8988T (cell line): ENCODE measurements around the gene SLC25A30.
A peak's percentile ranks its signal among the peaks of the same experiment; 100 is the strongest.
"Not testable (repeated sequence)": the region's sequence is repeated elsewhere in the genome, so short reads cannot be mapped to it uniquely, and the experiment has no call there.

Source experiments
- DNase-seq: peaks from one replicate; pipeline ENCODE4 v3.0.0; 2011

Gene SLC25A30

DNA sequence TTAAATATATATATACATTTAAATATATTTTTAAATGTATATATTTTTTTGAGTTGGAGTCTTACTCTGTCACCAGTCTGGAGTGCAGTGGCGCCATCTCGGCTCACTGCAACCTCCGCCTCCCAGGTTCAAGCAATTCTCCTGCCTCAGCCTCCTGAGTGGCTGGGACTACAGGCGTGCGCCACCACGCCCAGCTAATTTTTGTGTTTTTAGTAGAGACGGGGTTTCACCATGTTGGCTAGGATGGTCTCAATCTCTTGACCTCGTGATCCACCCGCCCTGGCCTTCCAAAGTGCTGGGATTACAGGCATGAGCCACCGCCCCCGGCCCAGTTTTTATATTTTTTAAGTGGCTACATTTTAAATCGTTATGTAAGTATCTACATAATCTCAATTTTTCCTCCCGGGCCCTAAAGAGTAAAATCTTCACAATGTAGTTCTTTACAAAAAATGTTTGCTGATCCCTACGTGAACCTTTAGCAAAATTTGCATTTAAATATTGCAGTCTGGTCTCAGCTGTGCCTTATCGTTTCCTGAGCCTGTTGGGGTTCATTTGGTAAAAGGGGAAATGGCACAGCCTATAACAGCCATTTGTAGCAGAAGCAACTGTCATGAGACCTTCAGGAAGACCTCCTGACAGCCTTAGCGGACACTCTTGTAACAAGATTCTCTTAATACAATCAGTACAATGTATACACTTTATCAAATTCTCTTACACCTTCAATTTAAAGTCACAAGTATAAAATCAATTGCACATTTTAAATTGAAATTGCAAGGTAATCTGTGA lies 8.1 kb upstream of the SLC25A30 start:
- DNase-seq, result not testable (repeated sequence)

DNA sequence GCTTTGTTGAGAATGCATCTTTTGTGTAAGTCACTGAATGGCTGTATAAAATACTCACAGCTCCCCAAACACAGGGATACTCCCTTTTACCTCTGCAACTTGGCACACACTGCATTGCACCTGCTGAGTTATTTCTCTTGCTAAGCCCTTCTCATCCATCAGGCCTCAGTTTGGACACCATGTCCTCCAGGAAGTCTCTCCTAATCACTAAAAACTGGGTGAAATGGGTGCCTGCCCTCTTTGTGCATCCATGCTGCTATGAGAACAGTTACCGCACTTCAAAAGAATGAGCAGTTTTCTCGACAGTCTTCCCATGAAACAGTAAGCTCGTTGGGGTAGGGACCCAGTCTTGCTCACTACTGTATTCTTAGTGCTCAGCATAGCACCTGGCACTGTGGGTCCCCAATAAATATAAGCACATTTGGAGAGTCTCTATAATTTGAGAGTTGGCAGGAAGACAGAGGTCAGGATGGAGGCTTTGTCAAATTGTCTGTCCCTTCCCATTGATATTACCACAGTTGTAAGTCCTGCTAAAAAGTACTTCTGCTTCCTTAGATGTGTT lies 4.6 kb upstream of the SLC25A30 start:
- DNase-seq, result no peak

DNA sequence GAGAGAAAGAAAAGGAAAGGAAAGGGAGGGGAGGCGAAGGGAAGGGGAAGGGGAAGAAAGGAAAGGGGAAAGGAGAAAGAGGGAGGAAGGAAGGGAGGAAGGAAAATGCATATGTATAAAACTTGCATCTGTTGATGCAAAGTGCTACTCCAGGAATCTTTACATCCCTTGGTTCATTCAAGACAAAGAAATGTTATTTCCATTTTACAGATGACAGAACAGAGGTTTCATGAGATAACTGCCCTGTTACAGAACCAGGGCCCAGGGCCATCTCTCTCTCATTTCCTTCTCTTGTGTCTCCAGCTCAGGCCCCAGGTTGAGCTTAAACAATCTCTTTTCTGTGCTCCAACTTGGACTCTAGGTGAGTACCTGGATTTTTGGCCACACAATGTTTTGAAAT lies 1.8 kb upstream of the SLC25A30 start:
- DNase-seq, result no peak

DNA sequence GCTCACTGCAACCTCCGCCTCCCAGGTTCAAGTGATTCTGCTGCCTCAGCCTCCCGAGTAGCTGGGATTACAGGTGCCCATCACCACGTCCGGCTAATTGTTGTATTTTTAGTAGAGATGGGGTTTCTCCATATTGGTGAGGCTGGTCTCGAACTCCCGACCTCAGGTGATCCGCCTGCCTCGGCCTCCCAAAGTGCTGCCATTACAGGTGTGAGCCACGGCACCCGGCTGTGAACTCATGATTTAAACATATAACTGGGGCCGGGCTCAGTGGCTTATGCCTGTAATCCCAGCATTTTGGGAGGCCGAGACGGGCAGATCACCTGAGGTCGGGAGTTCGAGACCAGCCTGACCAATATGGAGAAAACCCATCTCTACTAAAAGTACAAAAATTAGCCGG lies 1.2 kb upstream of the SLC25A30 start:
- DNase-seq, result not testable (repeated sequence)

DNA sequence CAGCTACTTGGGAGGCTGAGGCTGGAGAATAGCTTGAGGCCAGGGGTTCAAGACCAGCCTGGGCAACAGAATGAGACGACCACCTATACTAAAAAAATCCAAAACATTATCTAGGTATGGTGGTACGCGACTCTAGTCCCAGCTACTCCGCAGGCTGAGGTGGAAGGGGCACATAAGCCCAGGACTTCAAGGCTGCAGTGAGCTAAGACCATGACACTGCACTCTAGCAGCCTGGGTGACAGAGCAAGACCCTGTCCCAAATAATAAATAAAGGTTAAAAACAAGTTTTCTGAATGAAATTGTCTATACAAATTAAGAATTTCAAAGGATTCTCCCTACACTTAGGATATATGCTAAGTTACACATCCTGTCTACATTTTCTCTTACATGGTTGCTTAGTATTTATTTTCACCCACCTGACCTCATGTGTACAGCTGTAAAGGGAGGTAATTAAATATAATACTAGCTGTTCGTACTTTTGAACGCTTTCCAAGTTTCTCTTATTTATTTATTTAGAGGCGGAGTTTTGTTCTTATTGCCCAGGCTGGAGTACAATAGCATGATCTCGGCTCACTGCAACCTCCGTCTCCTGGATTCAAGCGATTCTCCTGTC lies 1.6 kb downstream of the SLC25A30 start:
- DNase-seq, result no peak

DNA sequence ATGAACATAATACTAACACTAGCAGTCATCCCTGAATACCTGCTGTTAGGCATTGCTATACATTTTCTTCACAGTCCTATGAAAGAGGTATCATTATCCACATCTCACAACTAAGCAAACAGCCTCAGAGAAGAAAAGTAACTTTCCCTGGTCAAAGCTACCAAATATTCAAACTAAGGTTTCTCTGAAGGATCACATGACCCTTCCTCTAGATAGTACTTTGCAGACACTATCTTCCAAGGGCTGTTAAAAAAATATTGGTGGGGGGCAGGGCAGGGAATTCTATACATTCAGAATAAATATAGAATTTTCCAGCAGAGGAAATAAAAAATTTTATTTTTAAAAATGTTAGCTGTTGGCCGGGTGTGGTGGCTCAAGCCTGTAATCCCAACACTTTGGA lies 3.1 kb downstream of the SLC25A30 start:
- DNase-seq, result no peak

DNA sequence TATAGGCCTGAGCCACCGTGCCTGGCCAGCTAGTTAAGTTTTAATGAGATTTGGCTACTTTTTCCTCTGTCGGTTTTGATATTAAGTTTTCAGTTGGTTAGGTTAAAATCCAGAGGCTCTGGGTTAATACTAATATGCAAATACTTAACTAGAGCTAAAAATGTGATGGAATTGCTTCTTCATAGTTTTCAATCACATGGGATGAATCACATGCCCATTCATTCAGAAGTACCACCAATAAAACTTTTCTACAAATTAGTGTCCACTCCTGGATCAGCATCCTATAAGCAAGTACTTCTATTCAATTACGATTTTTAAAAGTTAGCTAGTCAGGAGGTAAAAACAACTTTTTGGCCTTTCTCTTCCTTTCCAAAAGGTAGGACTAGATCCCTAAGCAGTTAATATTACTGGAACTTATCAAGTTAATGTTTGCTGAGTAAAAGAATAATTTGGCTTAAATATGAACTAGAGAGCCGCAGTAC lies 4.3 kb downstream of the SLC25A30 start:
- DNase-seq, result no peak

DNA sequence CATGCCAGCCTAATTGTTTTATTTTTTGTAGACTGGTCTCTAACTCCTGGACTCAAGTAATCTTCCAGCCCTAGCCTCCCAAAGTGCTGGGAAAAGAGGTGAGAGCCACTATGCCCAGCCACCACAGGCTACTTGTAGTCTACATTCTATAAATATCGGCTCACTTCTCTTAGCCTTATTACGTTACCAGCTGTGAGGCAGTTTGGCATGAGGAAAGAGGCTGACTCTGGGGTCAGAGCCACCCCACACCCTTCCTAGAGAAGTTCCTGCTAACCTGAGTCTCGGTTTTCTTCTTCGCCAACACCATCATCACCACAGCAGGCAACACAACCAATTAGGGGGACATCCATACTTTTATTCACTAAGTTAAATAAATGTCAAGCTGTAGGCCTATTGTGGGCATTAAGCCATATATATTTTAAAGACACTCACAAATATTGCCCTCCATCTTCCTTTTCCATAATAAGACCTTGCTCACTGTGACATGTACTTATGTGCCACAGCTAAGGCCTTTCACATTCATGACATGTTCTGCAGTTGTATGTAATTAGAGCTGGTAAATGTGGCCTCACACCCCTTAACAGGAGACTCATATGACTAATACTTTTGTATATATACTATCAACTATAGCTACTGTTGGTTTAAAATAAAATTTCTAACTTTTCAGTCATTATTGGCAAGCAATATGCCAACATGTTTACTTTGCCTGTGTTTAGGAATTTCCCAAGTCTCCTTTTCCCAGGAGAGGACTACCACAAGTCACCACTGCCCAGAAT lies 5.7 kb downstream of the SLC25A30 start:
- DNase-seq, result no peak

DNA sequence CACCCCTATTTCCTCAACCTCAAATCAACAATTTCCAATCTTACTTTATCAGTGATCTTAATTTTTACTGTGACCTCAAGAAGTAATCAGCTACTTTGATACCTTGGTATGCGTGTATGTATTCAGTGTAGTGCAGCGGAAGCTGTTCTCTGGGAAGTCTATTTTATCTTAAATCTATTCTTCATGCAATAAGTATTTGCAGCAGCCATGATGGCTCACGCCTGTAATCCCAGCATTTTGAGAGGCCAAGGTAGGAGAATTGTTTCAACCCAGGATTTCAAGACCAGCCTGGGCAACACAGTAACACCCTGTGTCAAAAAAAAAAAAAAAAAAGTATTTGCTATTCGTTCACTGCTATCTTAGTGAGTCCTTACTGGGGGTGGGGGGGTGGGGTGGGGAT lies 6.5 kb downstream of the SLC25A30 start:
- no peak for DNase-seq

DNA sequence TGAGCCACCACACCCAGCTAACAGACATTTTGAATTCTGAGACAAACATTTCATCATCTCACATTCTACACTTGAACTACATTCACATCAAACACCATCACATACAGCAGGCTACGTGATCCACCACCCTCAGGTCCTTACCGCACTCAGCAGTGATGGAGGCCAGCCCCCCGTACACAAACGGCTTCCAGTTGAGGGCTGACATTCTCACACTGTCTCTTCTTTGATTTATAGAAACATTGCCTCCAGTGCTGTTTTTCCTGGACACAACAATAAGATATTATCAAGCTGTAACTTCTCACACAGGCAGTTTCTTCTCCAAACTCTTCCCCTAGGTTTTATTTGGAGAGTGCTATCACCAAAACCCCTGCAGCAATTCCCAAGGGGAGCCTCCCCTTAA lies 7.0 kb downstream of the SLC25A30 start:
- no peak for DNase-seq

DNA sequence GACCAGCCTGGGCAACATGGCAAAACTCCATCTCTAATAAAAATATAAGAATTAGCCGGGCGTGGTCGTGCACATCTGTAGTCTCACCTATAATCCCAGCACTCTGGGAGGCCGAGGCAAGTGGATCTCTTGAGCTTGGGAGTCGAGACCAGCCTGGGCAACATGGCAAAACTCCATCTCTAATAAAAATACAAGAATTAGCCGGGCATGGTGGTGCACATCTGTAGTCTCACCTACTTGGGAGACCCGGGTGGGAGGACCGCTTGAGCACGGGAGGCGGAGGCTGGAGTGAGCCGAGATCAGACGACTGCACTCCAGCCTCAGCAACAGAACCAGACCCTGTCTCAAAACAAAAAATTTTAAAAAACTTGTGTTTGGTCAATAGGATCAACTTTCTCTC lies 7.7 kb downstream of the SLC25A30 start:
- no peak for DNase-seq

DNA sequence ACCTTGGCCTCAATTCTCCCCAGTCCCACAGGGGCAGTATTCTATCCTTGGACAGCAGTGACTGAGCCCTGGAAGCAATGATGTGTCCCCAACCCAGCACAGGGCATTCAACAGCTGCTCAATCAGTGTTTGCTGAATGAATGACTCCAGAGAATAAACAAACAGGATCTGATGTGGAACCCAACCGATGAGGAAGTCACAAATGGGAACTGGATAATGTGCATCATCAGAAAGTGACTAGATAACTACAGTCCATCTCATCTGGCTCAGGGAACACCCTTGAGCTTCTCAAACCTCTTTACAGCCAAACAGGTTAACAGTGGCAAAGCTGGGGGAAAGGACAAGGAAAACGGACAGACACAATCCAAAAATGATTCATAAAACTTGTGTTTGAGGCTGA lies 8.2 kb downstream of the SLC25A30 start:
- no peak for DNase-seq

DNA sequence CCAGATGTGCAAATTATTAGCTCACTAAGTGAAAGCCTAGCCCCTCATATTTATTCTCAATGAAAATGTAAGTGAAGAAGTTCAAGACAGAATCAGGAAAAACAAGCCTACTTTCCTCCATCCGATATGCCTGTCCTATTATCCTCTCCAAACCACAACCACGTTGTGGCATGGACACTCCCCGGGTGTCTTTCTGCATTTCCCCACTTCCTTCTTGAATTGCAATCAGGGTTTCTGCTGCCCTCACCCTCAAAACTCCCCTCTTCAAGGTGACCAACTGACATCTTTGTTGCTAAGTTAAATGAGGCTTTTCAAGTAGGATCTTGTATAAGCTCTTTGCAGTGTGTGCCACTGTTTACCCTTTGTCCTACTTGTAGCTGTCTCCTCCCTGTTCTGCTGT lies 11.8 kb downstream of the SLC25A30 start:
- DNase-seq, result no peak

DNA sequence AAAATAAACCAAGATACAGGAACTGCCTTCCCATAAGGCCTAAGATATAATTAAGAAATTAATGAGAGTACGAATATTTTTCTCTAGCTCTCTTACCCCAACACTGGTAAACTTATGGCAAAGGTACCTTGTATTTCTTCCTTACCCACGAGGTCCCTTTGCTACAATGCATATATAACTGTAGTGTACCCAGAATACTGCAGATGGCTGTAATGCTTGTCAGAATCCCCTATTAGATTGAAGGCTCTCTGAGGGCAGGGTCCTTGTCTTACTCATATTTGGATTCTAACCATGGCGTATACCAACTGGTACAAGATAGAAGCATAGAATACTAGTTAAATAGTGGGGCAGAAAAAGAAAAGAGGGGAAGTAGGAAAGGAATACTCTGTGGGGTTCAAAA lies 15.1 kb downstream of the SLC25A30 start:
- no peak for DNase-seq

DNA sequence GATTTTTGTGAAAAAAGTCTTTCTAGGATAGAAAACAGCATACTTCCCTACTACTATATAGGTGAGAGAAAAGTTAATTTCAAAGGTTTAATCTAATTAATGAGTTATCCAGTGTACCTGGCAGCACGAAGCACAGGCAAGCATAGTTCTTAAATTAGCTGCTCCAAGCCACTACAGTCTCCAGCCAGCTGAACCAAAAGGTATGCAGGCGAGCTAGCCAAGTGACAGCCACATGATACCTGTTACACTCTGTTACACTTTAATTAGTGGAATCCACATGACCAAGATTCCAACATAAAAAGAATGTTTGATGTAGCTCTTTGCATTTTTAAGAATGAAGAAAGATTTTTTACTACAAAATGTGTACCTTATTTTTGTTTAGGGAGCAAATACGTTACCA lies 15.5 kb downstream of the SLC25A30 start:
- no peak for DNase-seq

DNA sequence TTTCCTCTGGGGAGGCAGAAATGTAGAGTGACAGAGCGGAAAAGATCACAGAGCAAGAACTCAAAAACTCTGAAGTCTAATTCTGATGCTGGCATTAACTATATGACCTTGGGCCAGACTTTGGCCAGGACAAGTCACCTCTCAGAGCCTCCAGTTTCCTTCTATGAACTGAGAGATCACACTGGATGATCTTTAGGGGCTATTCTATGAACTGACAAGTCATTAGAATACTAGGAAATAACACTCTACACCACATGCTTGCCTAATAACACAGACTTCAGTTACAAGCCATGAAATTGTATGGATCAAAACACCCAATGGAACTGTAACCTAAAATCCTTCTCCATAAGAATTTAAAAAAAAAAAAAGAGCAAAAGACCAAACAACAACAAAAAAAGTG lies 16.9 kb downstream of the SLC25A30 start:
- DNase-seq, result no peak

DNA sequence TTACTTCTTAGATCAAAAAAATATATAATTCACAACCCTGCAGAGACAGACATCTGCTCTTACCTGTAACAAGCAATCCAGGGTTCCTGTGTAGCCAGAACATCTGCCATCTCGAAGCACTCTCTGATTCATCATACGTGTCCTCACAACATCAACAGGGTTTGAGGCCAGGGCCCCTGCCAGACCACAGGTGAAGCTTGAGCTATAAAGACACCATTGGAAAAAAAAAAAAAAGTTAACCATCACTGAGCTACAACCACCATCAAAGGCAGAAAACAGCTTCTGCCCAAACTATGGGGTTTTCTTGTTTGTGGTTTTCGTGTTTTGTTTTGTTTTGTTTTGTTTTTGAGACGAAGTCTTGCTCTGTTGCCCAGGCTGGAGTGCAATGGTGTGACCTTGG lies 19.3 kb downstream of the SLC25A30 start:
- DNase-seq, result no peak

DNA sequence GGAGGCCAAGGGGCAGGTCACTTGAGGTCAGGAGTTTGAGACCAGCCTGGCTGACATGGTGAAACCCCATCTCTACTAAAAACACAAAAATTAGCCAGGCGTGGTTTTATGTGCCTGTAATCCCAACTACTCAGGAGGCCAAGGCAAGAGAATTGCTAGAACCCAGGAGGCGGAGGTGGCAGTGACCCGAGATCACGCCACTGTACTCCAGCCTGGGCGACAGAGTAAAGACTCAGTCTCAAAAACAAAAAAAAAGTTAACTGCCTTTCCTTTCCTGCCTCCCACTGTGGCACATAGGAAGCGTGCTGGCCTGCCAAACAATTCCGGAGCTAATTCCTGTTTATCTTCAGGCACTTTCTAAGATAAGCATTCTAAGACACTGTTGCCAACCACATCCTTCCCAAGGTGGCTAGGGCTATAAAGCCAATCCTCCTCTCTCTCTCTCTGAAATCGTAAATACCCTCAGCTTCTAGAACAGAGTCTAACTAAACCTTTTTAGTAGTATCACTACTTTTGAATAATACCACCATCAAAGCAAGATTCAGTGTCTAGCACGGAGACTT lies 21.6 kb downstream of the SLC25A30 start:
- no peak for DNase-seq

DNA sequence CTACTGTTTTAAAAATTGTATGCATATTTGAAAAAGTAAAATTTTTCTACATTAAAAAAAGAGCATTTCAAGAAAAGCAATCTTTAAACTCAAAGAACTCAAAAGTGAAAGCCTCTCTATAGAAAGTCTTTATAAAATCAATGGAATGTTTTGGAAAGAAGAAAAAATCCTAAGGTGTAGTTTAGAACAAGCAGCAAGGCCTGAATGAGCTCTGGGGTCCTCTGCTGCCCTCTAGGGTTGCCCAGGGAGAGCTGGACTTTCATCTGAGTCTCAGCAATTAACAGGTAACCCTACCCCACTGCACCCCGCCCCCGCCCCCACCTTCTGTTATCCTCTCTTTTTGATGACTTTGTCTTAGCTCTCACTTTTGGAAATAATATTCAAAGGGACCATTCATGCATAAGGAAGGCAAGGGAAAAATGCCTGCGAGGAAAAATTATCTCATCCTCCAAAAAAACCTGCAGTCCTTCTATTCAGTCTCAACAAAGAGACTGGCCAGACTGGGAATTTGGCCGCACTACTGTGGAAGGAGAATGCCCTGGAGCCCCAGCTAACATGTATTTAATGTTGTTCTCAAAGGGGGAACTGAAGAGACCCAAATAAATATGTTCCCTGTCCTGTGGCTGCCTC lies 24.1 kb downstream of the SLC25A30 start:
- DNase-seq, result peak; percentile 67

DNA sequence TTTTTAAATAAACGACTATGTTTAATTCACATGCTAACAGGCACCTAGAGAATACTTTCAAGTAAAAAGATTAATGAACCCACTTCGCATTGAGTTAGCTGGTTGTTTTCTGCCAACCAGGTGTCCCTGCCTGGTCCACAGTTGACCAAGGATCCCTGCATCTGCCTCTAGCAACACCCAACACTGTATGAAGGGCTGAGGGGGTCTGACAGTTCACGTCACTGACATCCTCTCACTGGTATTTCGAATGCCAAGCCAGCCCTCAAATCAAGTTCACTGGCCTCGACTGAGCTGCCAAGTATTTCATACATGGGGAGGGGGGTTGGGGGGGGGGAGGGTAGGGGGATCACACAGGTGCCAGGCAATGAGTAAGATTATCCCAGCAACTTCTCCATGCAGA lies 25.4 kb downstream of the SLC25A30 start:
- DNase-seq, result no peak

DNA sequence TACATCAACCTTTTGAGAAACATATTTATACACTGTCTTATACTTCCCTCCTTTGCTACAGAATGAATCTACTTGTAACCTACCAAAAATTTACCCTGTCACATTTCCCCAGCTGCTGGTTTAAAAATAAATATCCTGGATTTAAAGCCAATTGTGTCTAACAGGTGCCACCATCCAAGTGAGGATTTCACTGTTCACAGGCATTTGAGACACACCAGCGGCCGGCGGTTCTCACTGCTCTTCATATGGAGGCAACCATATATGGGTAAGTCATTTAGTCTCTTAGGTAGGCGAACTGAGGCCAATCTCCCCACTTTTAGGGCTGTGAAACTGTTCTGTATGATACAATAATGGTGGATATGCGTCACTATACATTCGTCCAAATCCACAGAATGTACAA lies 26.2 kb downstream of the SLC25A30 start:
- no peak for DNase-seq

DNA sequence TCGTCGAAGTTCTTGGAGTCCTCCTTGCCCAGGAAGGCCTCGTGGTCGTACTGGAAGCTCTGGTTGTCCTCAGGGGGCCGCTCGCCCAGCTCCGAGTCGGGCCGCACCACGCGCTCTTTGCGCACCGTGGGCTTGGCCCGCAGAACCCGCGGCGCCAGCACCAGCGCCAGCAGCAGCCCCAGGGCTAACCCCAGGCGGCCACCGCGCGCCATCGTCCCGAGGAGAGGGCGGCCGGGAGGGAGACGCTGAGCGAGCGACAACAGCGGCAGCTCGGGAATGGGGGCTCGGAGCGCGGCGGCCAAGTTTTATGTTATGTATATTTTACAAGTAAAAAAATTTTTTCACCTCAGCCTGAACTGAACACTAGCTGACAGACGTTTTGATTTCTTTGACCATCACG lies 27.0 kb downstream of the SLC25A30 start:
- DNase-seq, result not testable (repeated sequence)

DNA sequence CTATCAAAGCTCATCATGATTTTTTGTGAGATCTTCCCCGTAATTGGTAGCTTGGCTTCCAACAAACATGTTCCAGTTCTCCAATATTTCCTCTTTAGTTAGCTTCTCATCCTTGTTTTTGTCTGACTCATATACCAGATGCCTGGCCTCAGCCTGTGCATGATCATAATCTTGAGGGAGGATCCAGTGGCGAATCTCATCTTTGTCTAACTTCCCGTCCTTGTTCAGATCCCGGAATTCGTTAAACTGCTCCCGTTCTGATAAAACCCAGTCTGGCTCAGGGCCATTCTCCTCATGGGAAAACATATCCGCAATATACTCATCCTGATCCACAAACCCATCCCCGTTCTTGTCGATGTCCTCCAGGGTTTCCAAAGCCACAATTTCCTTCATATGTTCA lies 27.8 kb downstream of the SLC25A30 start:
- DNase-seq, result not testable (repeated sequence)
